Breast epithelium (tissue), 4 donors: ENCODE measurements around the gene CHRM1. TPM values are rescaled to one million over a fixed set of nuclear protein-coding genes. Genes with fewer than 3 reads are reported as not detected.
"Not testable (repeated sequence)": the region's sequence is repeated elsewhere in the genome, so short reads cannot be mapped to it uniquely, and the experiment has no call there.

Experiments
- DNase-seq, 2 donors: peaks; one replicate each; pipeline ENCODE4 v3.0.0-alpha.2; 2019; ENCODE audit warnings: low spot score in 2 of 2
- H3K27ac ChIP-seq, 2 donors: fragments of 200-600 bp; sonication (generic) in 1 of 2; one replicate each; pipeline ENCODE4 v1.5.1; 2016 to 2019; ENCODE audit warnings: mild to moderate bottlenecking in 1 of 2
- H3K27me3 ChIP-seq, 2 donors: fragments of 200-600 bp; sonication (generic) in 1 of 2; one replicate each; pipeline versions ENCODE4 v1.5.1 to v1.6.0; 2017 to 2019; ENCODE audit warnings: control low read depth in 1 of 2, mild to moderate bottlenecking in 1 of 2
- H3K36me3 ChIP-seq: fragments of 200-600 bp; one replicate; pipeline ENCODE4 v1.5.1; 2019
- H3K4me1 ChIP-seq, 2 donors: fragments of 200-600 bp; sonication (generic); one replicate each; pipeline ENCODE4 v1.5.1; 2016 to 2019; ENCODE audit warnings: control low read depth in 1 of 2
- H3K4me3 ChIP-seq, 3 donors: fragments of 200-600 bp; sonication (generic); 1 replicate in 2 of 3; 2 replicates in 1 of 3; pipeline ENCODE4 v1.5.1; 2016 to 2019; ENCODE audit warnings: mild to moderate bottlenecking in 3 of 3, moderate library complexity in 2 of 3
- H3K9me3 ChIP-seq, 2 donors: fragments of 200-600 bp; sonication (generic) in 1 of 2; one replicate each; pipeline ENCODE4 v1.5.1; 2016 to 2019; ENCODE audit warnings: control low read depth in 1 of 2
- POLR2A ChIP-seq: fragments of 450-650 bp; IDR thresholded peaks from one replicate; pipeline ENCODE4 v1.6.1; 2016; ENCODE audit warnings: antibody characterized with exemption, mild to moderate bottlenecking, moderate library complexity
- POLR2AphosphoS5 ChIP-seq, 3 donors: sonication (generic); formaldehyde crosslinking; IDR thresholded peaks; one replicate each; pipeline ENCODE4 v1.6.1; 2017; ENCODE audit warnings: antibody characterized with exemption in 3 of 3
- intact Hi-C: fragments of 100-400 bp; cut with DNase I; formaldehyde crosslinking; loops from one replicate; pipeline ENCODE4 v1.15.1; 2023; ENCODE audit warnings: low total_unique reads
- total RNA-seq, 3 donors: library from RNA; depleted of rRNA; stranded (reverse); fragments of >200 nt; gene quantifications; one replicate each; pipeline ENCODE4 v1.1.0, GENCODE V29; 2016
- TF ChIP-seq, protein P1 (sequence below), 3 donors: fragments of 450-650 bp; IDR thresholded peaks; one replicate each; pipeline ENCODE4 v1.5.1; 2016 to 2017; ENCODE audit warnings: antibody characterized with exemption in 3 of 3, mild to moderate bottlenecking in 3 of 3, moderate library complexity in 3 of 3

The CHRM1 gene
- total RNA-seq, 3 donors from 2014 or later = 0.88 to 1.3 TPM; not detected in 1

- intact Hi-C loops = loop anchor here (10.0 kb wide), 1 partner anchor 480 kb away; no protein-coding TSS in a partner anchor
- no peak for TF ChIP-seq POLR2AphosphoS5 (IDR thresholded peaks at IDR 0.05)
- no peak for TF ChIP-seq POLR2A
- TF ChIP-seq, protein P1, sequence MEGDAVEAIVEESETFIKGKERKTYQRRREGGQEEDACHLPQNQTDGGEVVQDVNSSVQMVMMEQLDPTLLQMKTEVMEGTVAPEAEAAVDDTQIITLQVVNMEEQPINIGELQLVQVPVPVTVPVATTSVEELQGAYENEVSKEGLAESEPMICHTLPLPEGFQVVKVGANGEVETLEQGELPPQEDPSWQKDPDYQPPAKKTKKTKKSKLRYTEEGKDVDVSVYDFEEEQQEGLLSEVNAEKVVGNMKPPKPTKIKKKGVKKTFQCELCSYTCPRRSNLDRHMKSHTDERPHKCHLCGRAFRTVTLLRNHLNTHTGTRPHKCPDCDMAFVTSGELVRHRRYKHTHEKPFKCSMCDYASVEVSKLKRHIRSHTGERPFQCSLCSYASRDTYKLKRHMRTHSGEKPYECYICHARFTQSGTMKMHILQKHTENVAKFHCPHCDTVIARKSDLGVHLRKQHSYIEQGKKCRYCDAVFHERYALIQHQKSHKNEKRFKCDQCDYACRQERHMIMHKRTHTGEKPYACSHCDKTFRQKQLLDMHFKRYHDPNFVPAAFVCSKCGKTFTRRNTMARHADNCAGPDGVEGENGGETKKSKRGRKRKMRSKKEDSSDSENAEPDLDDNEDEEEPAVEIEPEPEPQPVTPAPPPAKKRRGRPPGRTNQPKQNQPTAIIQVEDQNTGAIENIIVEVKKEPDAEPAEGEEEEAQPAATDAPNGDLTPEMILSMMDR (IDR thresholded peaks at IDR 0.05) = no peak
- Histone ChIP-seq H3K27ac (no peak overlapping the region), H3K4me1 (peaks cover 0 to 12% of the 10 kb centered on the region in 2 donors), H3K4me3 (no peak overlapping the region), H3K9me3 (no peaks in the 10 kb centered on the region), H3K36me3 (no peaks in the 10 kb centered on the region), H3K27me3 (no peaks in the 10 kb centered on the region)
- DNase-seq = no peak
Observed at GRCh38 chr11:62874851-62875250, 46.3 kb downstream of the CHRM1 start.

- no peaks in the 10 kb centered on the region for H3K36me3 ChIP-seq
- intact Hi-C loops = loop anchor here (10.0 kb wide), 1 partner anchor 81 kb away; the partner anchor contains the start of gene TMEM179B
Observed at GRCh38 chr11:62865635-62866034, 55.5 kb downstream of the CHRM1 start.

GRCh38 chr11:62863687-62864335 is 57.4 kb downstream of the CHRM1 start:
- intact Hi-C loops = loop anchor here (10.0 kb wide), 1 partner anchor 79 kb away; the partner anchor contains the start of gene TMEM179B
- Histone ChIP-seq H3K4me1 (no peaks in the 10 kb centered on the region), H3K9me3 (no peaks in the 10 kb centered on the region), H3K27me3 (no peaks in the 10 kb centered on the region), H3K4me3 (no peak overlapping the region), H3K36me3 (no peaks in the 10 kb centered on the region), H3K27ac (peak overlapping the region in 1 of 2 donors; percentile 21)
- TF ChIP-seq POLR2A (no peak), POLR2AphosphoS5 (IDR thresholded peaks at IDR 0.05) (no peak)
- TF ChIP-seq, protein P1 (IDR thresholded peaks at IDR 0.05) = no peak
- DNase-seq = no peak

More at GRCh38 chr11:62865635-62866034, 55.5 kb downstream of the CHRM1 start:
- Histone ChIP-seq H3K4me1 (no peaks in the 10 kb centered on the region), H3K9me3 (no peaks in the 10 kb centered on the region), H3K27me3 (no peaks in the 10 kb centered on the region), H3K27ac (no peak overlapping the region), H3K4me3 (no peak overlapping the region)
- TF ChIP-seq POLR2AphosphoS5 (IDR thresholded peaks at IDR 0.05) (no peak), POLR2A (no peak)
- TF ChIP-seq, protein P1 (IDR thresholded peaks at IDR 0.05) = no peak
- no peak for DNase-seq

DNA sequence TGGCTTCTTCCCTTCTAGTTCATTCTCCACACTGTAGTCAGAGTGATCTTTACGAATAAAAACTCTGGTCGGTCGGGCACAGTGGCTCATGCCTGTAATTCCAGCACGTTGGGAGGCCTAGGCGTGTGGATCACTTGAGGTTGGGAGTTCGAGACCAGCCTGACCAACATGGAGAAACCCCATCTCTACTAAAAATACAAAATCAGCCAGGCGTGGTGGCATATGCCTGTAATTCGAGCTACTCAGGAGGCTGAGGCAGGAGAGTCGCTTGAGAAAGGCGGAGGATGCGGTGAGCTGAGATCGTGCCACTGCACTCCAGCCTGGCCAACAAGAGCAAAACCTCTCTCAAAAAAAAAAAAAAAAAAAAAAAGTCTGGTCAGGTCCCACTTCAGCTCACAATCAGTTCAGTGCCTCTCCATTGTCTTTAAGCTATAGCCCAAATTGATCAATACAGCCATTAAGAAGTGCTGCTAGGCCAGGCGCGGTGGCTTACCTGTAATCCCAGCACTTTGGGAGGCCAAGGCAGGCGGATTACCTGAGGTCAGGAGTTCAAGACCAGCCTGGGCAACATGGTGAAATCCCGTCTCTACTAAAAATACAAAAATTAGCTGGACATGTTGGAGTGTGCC is 59.5 kb downstream of the CHRM1 start:
- H3K4me1 ChIP-seq, DNase-seq, H3K27me3 ChIP-seq, H3K36me3 ChIP-seq, H3K4me3 ChIP-seq, H3K27ac ChIP-seq, H3K9me3 ChIP-seq: not testable (repeated sequence)
- intact Hi-C loops = loop anchor here (10.0 kb wide), 1 partner anchor 77 kb away; the partner anchor contains the start of gene TMEM179B

DNA sequence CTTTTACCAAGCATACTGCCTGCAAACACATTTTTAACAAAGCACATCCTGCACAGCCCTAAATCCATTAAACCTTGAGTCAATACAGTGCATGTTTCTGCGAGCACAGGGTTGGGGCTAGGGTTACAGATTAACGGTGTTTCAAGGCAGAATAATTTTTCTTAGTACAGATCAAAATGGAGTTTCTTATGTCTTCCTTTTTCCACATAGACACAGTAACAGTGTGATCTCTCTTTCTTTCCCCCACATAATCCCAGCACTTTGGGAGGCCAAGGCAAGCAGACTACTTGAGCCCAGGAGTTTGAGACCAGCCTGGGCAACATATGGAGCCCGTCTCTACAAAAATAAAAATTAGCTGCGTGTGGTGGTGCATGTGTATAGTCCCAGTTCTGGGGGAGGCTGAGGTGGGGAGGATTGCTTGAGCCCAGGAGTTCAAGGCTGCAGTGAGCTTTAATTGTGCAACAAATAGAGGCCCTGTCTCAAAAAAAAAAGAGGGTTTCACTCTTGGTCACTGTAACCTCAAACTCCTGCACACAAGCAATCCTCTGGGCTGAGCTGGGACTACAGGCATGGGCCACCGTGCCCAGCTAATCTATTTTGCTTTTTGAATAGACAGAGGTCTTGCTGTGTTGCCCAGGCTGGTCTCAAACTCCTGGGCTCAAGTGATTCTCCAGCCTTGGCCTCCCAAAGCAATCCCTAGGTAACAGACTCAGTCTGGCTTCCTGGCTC is 60.2 kb downstream of the CHRM1 start:
- intact Hi-C loops = loop anchor here (10.0 kb wide), 1 partner anchor 76 kb away; the partner anchor contains the start of gene TMEM179B
- Histone ChIP-seq H3K4me3 (no peak overlapping the region), H3K27ac (no peak overlapping the region), H3K9me3 (no peaks in the 10 kb centered on the region), H3K36me3 (no peaks in the 10 kb centered on the region), H3K4me1 (no peaks in the 10 kb centered on the region), H3K27me3 (no peaks in the 10 kb centered on the region)
- no peak for DNase-seq
- no peak for TF ChIP-seq POLR2AphosphoS5 (IDR thresholded peaks at IDR 0.05)
- TF ChIP-seq, protein P1 (IDR thresholded peaks at IDR 0.05) = no peak
- TF ChIP-seq POLR2A = no peak

DNA sequence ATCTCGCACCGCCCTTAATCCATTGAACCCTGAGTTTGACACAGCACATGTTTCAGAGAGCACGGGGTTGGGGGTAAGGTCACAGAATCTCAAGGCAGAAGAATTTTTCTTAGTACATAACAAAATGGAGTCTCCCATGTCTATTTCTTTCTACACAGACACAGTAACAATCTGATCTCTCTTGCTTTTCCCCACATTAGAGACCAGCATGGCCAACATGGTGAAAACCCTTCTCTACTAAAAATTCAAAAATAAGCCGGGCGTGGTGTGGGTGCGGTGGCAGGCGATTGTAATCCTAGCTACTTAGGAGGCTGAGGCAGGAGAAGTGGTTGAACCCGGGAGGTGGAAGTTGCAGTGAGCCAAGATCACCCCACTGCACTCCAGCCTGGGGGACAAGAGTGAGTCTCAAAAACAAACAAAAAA is 61.9 kb downstream of the CHRM1 start:
- H3K4me1 ChIP-seq, H3K4me3 ChIP-seq, H3K36me3 ChIP-seq, DNase-seq, H3K9me3 ChIP-seq, intact Hi-C loops, H3K27me3 ChIP-seq: not testable (repeated sequence)
- peak overlapping the region in 1 of 2 donors; percentile 32 for H3K27ac ChIP-seq
